GM19035 (cell line): ENCODE results near the gene ZMYND8.

Experiments used
- ATAC-seq: cut with Tn5 transposase; IDR thresholded peaks from one replicate; pipeline ENCODE4 v1.9.1; 2021; ENCODE audit not compliant: unreplicated experiment

Gene ZMYND8

GRCh38 chr20:47335251-47336128 is 21.0 kb downstream of the ZMYND8 start:
- no peak for ATAC-seq

GRCh38 chr20:47334022-47334551 is 22.4 kb downstream of the ZMYND8 start:
- no peak for ATAC-seq

GRCh38 chr20:47332381-47333206 is 23.9 kb downstream of the ZMYND8 start:
- no peak for ATAC-seq

- ATAC-seq = no peak
Measured at GRCh38 chr20:47330933-47331708, 25.4 kb downstream of the ZMYND8 start.

- ATAC-seq = no peak
Measured at GRCh38 chr20:47330071-47330470, 26.4 kb downstream of the ZMYND8 start.

- ATAC-seq = no peak
Measured at GRCh38 chr20:47328129-47328528, 28.4 kb downstream of the ZMYND8 start.

GRCh38 chr20:47327711-47328110 is 28.8 kb downstream of the ZMYND8 start:
- ATAC-seq = no peak

GRCh38 chr20:47326658-47327268 is 29.7 kb downstream of the ZMYND8 start:
- no peak for ATAC-seq

- ATAC-seq = no peak
Measured at GRCh38 chr20:47325242-47325641, 31.3 kb downstream of the ZMYND8 start.

- ATAC-seq = no peak
Measured at GRCh38 chr20:47320990-47321805, 35.3 kb downstream of the ZMYND8 start.

GRCh38 chr20:47319517-47320252 is 36.8 kb downstream of the ZMYND8 start:
- ATAC-seq = no peak

- ATAC-seq = no peak
Measured at GRCh38 chr20:47318586-47319516, 37.6 kb downstream of the ZMYND8 start.

GRCh38 chr20:47318027-47318585 is 38.4 kb downstream of the ZMYND8 start:
- ATAC-seq = no peak

- ATAC-seq = no peak
Measured at GRCh38 chr20:47317127-47317895, 39.2 kb downstream of the ZMYND8 start.

GRCh38 chr20:47316776-47317126 is 39.7 kb downstream of the ZMYND8 start:
- no peak for ATAC-seq

- no peak for ATAC-seq
Measured at GRCh38 chr20:47315339-47316056, 41.0 kb downstream of the ZMYND8 start.
